KMS-11 (cell line): Measurements from ENCODE around the gene C20orf141.

Experiments
- H2AFZ ChIP-seq: fragments of 200-600 bp; sonication (generic); 2 replicates; pipeline ENCODE4 v1.6.1; 2016; ENCODE audit warnings: antibody characterized with exemption, mixed run types, low read depth
- H3K27ac ChIP-seq: fragments of 200-600 bp; sonication (generic); 2 replicates; pipeline ENCODE4 v1.6.1; 2016; ENCODE audit warnings: mild to moderate bottlenecking, mixed run types
- H3K27me3 ChIP-seq: fragments of 200-600 bp; sonication (generic); 2 replicates; pipeline ENCODE4 v1.6.1; 2017; ENCODE audit warnings: mild to moderate bottlenecking, low read depth, mixed run types, moderate library complexity; ENCODE audit not compliant: insufficient read depth
- H3K36me3 ChIP-seq: fragments of 200-600 bp; sonication (generic); 2 replicates; pipeline ENCODE4 v1.6.1; 2017; ENCODE audit warnings: mild to moderate bottlenecking, mixed run types; ENCODE audit not compliant: insufficient read depth
- H3K4me1 ChIP-seq: fragments of 200-600 bp; sonication (generic); 2 replicates; pipeline ENCODE4 v1.6.1; 2016; ENCODE audit warnings: mild to moderate bottlenecking, low read depth, mixed run types; ENCODE audit not compliant: poor library complexity, severe bottlenecking
- H3K4me2 ChIP-seq: fragments of 200-600 bp; sonication (generic); 2 replicates; pipeline ENCODE4 v1.7.0; 2016; ENCODE audit warnings: mild to moderate bottlenecking, mixed run types
- H3K4me3 ChIP-seq: fragments of 200-600 bp; sonication (generic); IDR thresholded peaks from 2 replicates; pipeline ENCODE4 v1.6.1; 2017; ENCODE audit warnings: low read depth, low read length, mixed read lengths; ENCODE audit not compliant: insufficient read depth
- H3K79me2 ChIP-seq: fragments of 200-600 bp; sonication (generic); 2 replicates; pipeline ENCODE4 v1.6.1; 2016; ENCODE audit warnings: low read depth, mixed run types; ENCODE audit not compliant: insufficient read depth
- H3K9ac ChIP-seq: fragments of 200-600 bp; sonication (generic); 2 replicates; pipeline ENCODE4 v1.6.1; 2016; ENCODE audit warnings: mild to moderate bottlenecking, mixed run types
- H4K20me1 ChIP-seq: fragments of 200-600 bp; sonication (generic); 2 replicates; pipeline ENCODE4 v1.6.1; 2016; ENCODE audit warnings: mild to moderate bottlenecking, mixed run types; ENCODE audit not compliant: insufficient read depth
- CTCF ChIP-seq: fragments of 200-600 bp; sonication (generic); conservative IDR thresholded peaks from 2 replicates; pipeline ENCODE4 v1.6.1; 2017; ENCODE audit warnings: low read depth, mild to moderate bottlenecking, antibody characterized with exemption, low read length, moderate library complexity, mixed read lengths

Gene C20orf141

GRCh38 chr20:2840138-2840966 is 25.6 kb downstream of the C20orf141 start, which contains the start of the genes PCED1A and VPS16:
TSS of gene PCED1A (minus strand) at chr20:2840655. CDS start at chr20:2839912, 743 bp downstream.
TSS of gene VPS16 (plus strand) at chr20:2840745. CDS start at chr20:2840775, 30 bp downstream.
- peak within 1 kb of the TSS; percentile 86 for H2AFZ ChIP-seq
- no peaks in the 10 kb centered on the region for H3K27me3 ChIP-seq
- peak within 1 kb of the TSS; percentile 78 for H3K9ac ChIP-seq
- no peak for TF ChIP-seq CTCF
- H3K36me3 ChIP-seq, result no peaks in the 10 kb centered on the region
- peak within 1 kb of the TSS; percentile 42; the same call in 1 of the 2 replicates for H3K4me2 ChIP-seq
- peak within 1 kb of the TSS; percentile 42; the same call in 1 of the 2 replicates for H3K27ac ChIP-seq
- no peaks in the 10 kb centered on the region for H3K4me1 ChIP-seq
- no peaks in the 10 kb centered on the region for H4K20me1 ChIP-seq
- no peaks in the 10 kb centered on the region for H3K79me2 ChIP-seq
- no peak within 1 kb of the TSS for H3K4me3 ChIP-seq

DNA sequence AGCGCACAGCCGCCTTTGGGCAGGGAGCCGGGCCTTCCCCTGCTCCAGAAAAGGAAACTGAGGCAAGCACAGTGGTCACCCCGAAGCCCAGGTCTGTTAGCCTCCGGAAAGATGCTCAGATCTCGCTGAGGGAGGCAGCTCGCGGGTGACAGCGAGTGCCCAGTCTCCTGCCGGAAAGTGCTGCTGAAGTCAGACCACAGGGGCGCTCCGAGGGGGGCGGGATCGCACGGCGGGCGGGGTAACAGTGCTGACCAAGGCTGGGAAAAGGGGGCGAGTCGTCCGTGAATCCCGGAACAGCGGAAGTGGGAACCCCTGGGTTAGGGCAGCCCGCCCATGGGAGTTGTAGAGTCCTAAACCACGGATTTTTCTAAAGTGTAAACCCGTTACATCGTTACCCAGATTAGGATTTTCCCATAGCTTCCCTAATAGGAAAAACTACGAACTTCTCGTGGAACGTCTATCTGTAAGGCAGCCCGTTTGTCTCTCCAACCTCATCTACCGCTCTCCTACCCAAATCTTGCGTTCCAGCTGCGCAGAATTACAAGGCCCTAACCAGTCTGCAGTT is 26.3 kb downstream of the C20orf141 start:
- TF ChIP-seq CTCF, result no peak
- no peak overlapping the region; the same call in 1 of the 2 replicates for H3K9ac ChIP-seq

DNA sequence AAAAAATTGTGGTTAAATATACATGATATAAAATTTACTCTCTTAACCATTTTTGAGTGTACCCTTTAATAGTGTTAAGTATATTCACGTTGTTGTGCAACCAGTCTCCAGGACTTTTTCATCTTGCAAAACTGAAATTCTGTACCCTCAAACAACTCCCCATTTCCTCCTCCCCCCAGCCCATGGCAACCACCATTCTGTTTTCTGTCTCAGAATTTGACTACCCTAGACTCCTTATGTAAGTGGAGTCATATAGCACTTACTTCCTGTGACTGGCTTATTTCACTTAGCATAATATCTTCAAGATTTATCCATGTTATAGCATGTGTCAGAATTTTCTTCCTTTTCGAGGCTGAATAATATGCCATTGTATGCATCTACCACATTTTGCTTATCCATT is 30.8 kb downstream of the C20orf141 start:
- no peak for TF ChIP-seq CTCF
- Histone ChIP-seq H3K27me3 (no peaks in the 10 kb centered on the region), H2AFZ (no peak overlapping the region), H3K9ac (no peak overlapping the region), H3K4me1 (no peaks in the 10 kb centered on the region), H3K4me2 (no peak overlapping the region), H4K20me1 (no peaks in the 10 kb centered on the region), H3K27ac (no peak overlapping the region), H3K4me3 (no peak overlapping the region), H3K79me2 (no peaks in the 10 kb centered on the region), H3K36me3 (no peaks in the 10 kb centered on the region)

More for the DNA sequence above, 26.3 kb downstream of the C20orf141 start:
- peak overlapping the region; percentile 29; the same call in 1 of the 2 replicates for H3K4me2 ChIP-seq
- no peaks in the 10 kb centered on the region for H4K20me1 ChIP-seq
- no peaks in the 10 kb centered on the region for H3K79me2 ChIP-seq
- H3K36me3 ChIP-seq, result no peaks in the 10 kb centered on the region
- no peaks in the 10 kb centered on the region for H3K27me3 ChIP-seq
- H2AFZ ChIP-seq, result peak overlapping the region; percentile 54; the same call in 1 of the 2 replicates
- H3K27ac ChIP-seq, result no peak overlapping the region
- H3K4me1 ChIP-seq, result no peaks in the 10 kb centered on the region
- H3K4me3 ChIP-seq, result no peak overlapping the region

DNA sequence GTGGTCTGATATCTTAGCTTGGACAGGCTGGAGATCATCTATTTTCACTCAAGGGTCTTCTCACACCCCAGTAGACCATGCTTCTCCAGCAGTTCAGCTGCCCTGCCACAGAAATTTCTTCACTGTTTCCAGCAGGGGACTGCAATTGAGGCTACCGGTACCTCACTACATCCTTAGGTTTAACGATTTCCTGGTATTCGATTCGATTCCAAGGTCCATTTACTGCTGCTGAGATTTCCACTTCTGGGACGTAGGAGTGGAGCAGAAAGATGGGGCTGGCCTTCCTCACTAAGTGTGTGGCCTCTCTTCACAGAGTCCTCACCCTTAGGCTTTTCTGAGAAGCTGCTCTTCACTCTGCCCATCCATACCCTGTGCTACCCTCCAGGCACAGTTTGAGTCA is 31.9 kb downstream of the C20orf141 start:
- Histone ChIP-seq H3K27ac (no peak overlapping the region), H3K4me3 (no peak overlapping the region), H3K9ac (no peak overlapping the region), H3K4me1 (no peaks in the 10 kb centered on the region), H4K20me1 (no peaks in the 10 kb centered on the region), H3K4me2 (no peak overlapping the region), H3K27me3 (no peaks in the 10 kb centered on the region), H2AFZ (no peak overlapping the region), H3K79me2 (no peaks in the 10 kb centered on the region), H3K36me3 (no peaks in the 10 kb centered on the region)
- TF ChIP-seq CTCF, result no peak
